Measurements from ENCODE around the gene CBX1.
"Not testable (repeated sequence)": the region's sequence is repeated elsewhere in the genome, so short reads cannot be mapped to it uniquely, and the experiment has no call there.

Gene CBX1

GRCh38 chr17:48071654-48072053 is 29.6 kb downstream of the CBX1 start:
- no peak for DNase-seq

GRCh38 chr17:48070195-48070594 is 31.1 kb downstream of the CBX1 start:
- DNase-seq = no peak

GRCh38 chr17:48068491-48068961 is 32.8 kb downstream of the CBX1 start:
- DNase-seq = no peak

GRCh38 chr17:48067808-48068207 is 33.5 kb downstream of the CBX1 start:
- DNase-seq = not testable (repeated sequence)

- DNase-seq = no peak
Measured at GRCh38 chr17:48067245-48067644, 34.0 kb downstream of the CBX1 start.

GRCh38 chr17:48066656-48067055 is 34.6 kb downstream of the CBX1 start:
- DNase-seq = no peak

GRCh38 chr17:48066192-48066591 is 35.1 kb downstream of the CBX1 start:
- no peak for DNase-seq

GRCh38 chr17:48064638-48065037 is 36.6 kb downstream of the CBX1 start:
- DNase-seq = no peak

- DNase-seq = no peak
Measured at GRCh38 chr17:48062273-48062672, 39.0 kb downstream of the CBX1 start.

- no peak for DNase-seq
Measured at GRCh38 chr17:48060249-48060648, 41.0 kb downstream of the CBX1 start.

GRCh38 chr17:48059125-48059668 is 42.1 kb downstream of the CBX1 start:
- DNase-seq = no peak

GRCh38 chr17:48058393-48059124 is 42.7 kb downstream of the CBX1 start:
- no peak for DNase-seq

- DNase-seq = no peak
Measured at GRCh38 chr17:48057626-48058025, 43.7 kb downstream of the CBX1 start.

- DNase-seq = no peak
Measured at GRCh38 chr17:48056879-48057278, 44.4 kb downstream of the CBX1 start.

- DNase-seq = no peak
Measured at GRCh38 chr17:48056246-48056745, 45.0 kb downstream of the CBX1 start.

GRCh38 chr17:48055531-48056245 is 45.6 kb downstream of the CBX1 start:
- no peak for DNase-seq

GRCh38 chr17:48054238-48055185 is 46.8 kb downstream of the CBX1 start:
- no peak for DNase-seq

- DNase-seq = no peak
Measured at GRCh38 chr17:48053758-48054237, 47.5 kb downstream of the CBX1 start.

- no peak for DNase-seq
Measured at GRCh38 chr17:48052956-48053757, 48.1 kb downstream of the CBX1 start.

- DNase-seq = no peak
Measured at GRCh38 chr17:48051706-48052486, 49.4 kb downstream of the CBX1 start.

GRCh38 chr17:48051283-48051682 is 50.0 kb downstream of the CBX1 start:
- DNase-seq = no peak
